Esophagus muscularis mucosa (tissue), 4 donors: ENCODE measurements around the gene CLIP4. TPM values are rescaled to one million over a fixed set of nuclear protein-coding genes. Genes with fewer than 3 reads are reported as not detected.

ENCODE experiments used
- DNase-seq: peaks from one replicate; pipeline ENCODE4 v3.0.0-alpha.2; 2017; ENCODE audit errors: extremely low spot score
- H3K27ac ChIP-seq, 4 donors: fragments of 200-600 bp; sonication (generic); replicated peaks in 1 of 4; 1 replicate in 3 of 4; 2 replicates in 1 of 4; pipeline ENCODE4 v1.5.1; 2016 to 2019; ENCODE audit warnings: mild to moderate bottlenecking in 1 of 4
- H3K27me3 ChIP-seq, 4 donors: fragments of 200-600 bp; sonication (generic); one replicate each; pipeline versions ENCODE4 v1.5.1 to v1.6.0; 2016 to 2019
- H3K36me3 ChIP-seq, 4 donors: fragments of 200-600 bp; sonication (generic); one replicate each; pipeline ENCODE4 v1.5.1; 2016 to 2019
- H3K4me1 ChIP-seq, 4 donors: fragments of 200-600 bp; sonication (generic); one replicate each; pipeline ENCODE4 v1.5.1; 2016 to 2019
- H3K4me3 ChIP-seq, 4 donors: fragments of 200-600 bp; sonication (generic); 1 replicate in 2 of 4; 2 replicates in 2 of 4; pipeline ENCODE4 v1.5.1; 2016 to 2019; ENCODE audit warnings: mild to moderate bottlenecking in 4 of 4, moderate library complexity in 1 of 4
- H3K9me3 ChIP-seq, 4 donors: fragments of 200-600 bp; sonication (generic); 1 replicate in 3 of 4; 2 replicates in 1 of 4; pipeline ENCODE4 v1.5.1; 2016 to 2019
- CTCF ChIP-seq, 3 experiments: fragments of 200-600 bp in 2 of 3; fragments of 450-650 bp in 1 of 3; sonication (generic) in 2 of 3; IDR thresholded peaks; one replicate each; pipeline ENCODE4 v1.5.1; 2017 to 2019; ENCODE audit warnings: antibody characterized with exemption in 3 of 3, mild to moderate bottlenecking in 2 of 3, moderate library complexity in 1 of 3
- EP300 ChIP-seq: sonication (generic); formaldehyde crosslinking; IDR thresholded peaks from one replicate; pipeline ENCODE4 v1.6.1; 2017; ENCODE audit warnings: antibody characterized with exemption
- POLR2A ChIP-seq: fragments of 450-650 bp; IDR thresholded peaks from one replicate; pipeline ENCODE4 v1.6.1; 2017; ENCODE audit warnings: antibody characterized with exemption, moderate library complexity, mild to moderate bottlenecking, low read depth
- POLR2AphosphoS5 ChIP-seq, 2 donors: sonication (generic); formaldehyde crosslinking; IDR thresholded peaks; one replicate each; pipeline ENCODE4 v1.6.1; 2017; ENCODE audit warnings: antibody characterized with exemption in 2 of 2
- WGBS: methylation state at CpG from one replicate; pipeline ENCODE4 v1.1.5; 2018; 5-methylcytosine and 5-hydroxymethylcytosine counted together
- intact Hi-C: fragments of 100-400 bp; cut with DNase I; formaldehyde crosslinking; loops from one replicate; pipeline ENCODE4 v1.15.1; 2023
- total RNA-seq, 4 donors: library from RNA; depleted of rRNA; stranded (reverse); fragments of >200 nt; gene quantifications; one replicate each; pipeline versions ENCODE4 v1.1.0 to v1.2.1, GENCODE V29; 2016

CLIP4 gene
- total RNA-seq, 4 donors from 2014 or later: 58.5 to 83.1 (median 66.8) TPM

- Histone ChIP-seq H3K9me3 (no peaks in the 10 kb centered on the region), H3K27ac (no peak overlapping the region), H3K4me3 (no peak overlapping the region), H3K36me3 (peaks cover 13 to 47% (median 27%) of the 10 kb centered on the region in 4 donors), H3K4me1 (no peaks in the 10 kb centered on the region), H3K27me3 (no peaks in the 10 kb centered on the region)
- TF ChIP-seq CTCF (IDR thresholded peaks at IDR 0.05): no peak
- TF ChIP-seq EP300: no peak
- no peak for TF ChIP-seq POLR2A
- no peak for TF ChIP-seq POLR2AphosphoS5 (IDR thresholded peaks at IDR 0.05)
- 61% methylated on average over 2 of the region's 2 CpGs for WGBS
- DNase-seq: no peak
- intact Hi-C loops: no loop called here
These were observed 59.7 kb downstream of the CLIP4 start for GRCh38 chr2:29174937-29175336.

GRCh38 chr2:29175338-29175737, 60.1 kb downstream of the CLIP4 start:
- over 99% methylated on average over 3 of the region's 3 CpGs for WGBS

GRCh38 chr2:29182334-29182733, 67.1 kb downstream of the CLIP4 start:
- Histone ChIP-seq H3K9me3 (no peaks in the 10 kb centered on the region), H3K4me3 (no peak overlapping the region), H3K27me3 (no peaks in the 10 kb centered on the region), H3K36me3 (peaks cover 8 to 25% (median 13%) of the 10 kb centered on the region in 4 donors), H3K27ac (no peak overlapping the region), H3K4me1 (no peaks in the 10 kb centered on the region)
- no peak for TF ChIP-seq EP300
- TF ChIP-seq POLR2A: no peak
- TF ChIP-seq POLR2AphosphoS5 (IDR thresholded peaks at IDR 0.05): no peak
- TF ChIP-seq CTCF (IDR thresholded peaks at IDR 0.05): no peak
- WGBS: 88% methylated on average over 1 of the region's 1 CpG
- intact Hi-C loops: no loop called here
- DNase-seq: no peak

More at GRCh38 chr2:29175338-29175737, 60.1 kb downstream of the CLIP4 start:
- H3K9me3 ChIP-seq: no peaks in the 10 kb centered on the region
- TF ChIP-seq CTCF (IDR thresholded peaks at IDR 0.05) (no peak), POLR2A (no peak)
- H3K4me1 ChIP-seq: no peaks in the 10 kb centered on the region
- no peak overlapping the region for H3K4me3 ChIP-seq
- no peak overlapping the region for H3K27ac ChIP-seq
- DNase-seq: no peak
- intact Hi-C loops: no loop called here
- H3K36me3 ChIP-seq: peaks cover 13 to 46% (median 27%) of the 10 kb centered on the region in 4 donors
- H3K27me3 ChIP-seq: no peaks in the 10 kb centered on the region

GRCh38 chr2:29182920-29183319, 67.7 kb downstream of the CLIP4 start:
- Histone ChIP-seq H3K4me3 (no peak overlapping the region), H3K9me3 (no peaks in the 10 kb centered on the region), H3K4me1 (no peaks in the 10 kb centered on the region), H3K36me3 (peaks cover 8 to 24% (median 16%) of the 10 kb centered on the region in 4 donors), H3K27ac (no peak overlapping the region), H3K27me3 (no peaks in the 10 kb centered on the region)
- no peak for DNase-seq
- intact Hi-C loops: no loop called here
- no peak for TF ChIP-seq POLR2AphosphoS5 (IDR thresholded peaks at IDR 0.05)
- TF ChIP-seq POLR2A: no peak
- TF ChIP-seq EP300: no peak
- no peak for TF ChIP-seq CTCF (IDR thresholded peaks at IDR 0.05)

GRCh38 chr2:29184531-29184930, 69.3 kb downstream of the CLIP4 start:
- intact Hi-C loops: no loop called here
- no peak for TF ChIP-seq CTCF (IDR thresholded peaks at IDR 0.05)
- no peak for TF ChIP-seq POLR2A
- no peak for TF ChIP-seq EP300
- no peak for TF ChIP-seq POLR2AphosphoS5 (IDR thresholded peaks at IDR 0.05)
- H3K4me1 ChIP-seq: no peaks in the 10 kb centered on the region
- no peak for DNase-seq
- no peaks in the 10 kb centered on the region for H3K9me3 ChIP-seq
- H3K27me3 ChIP-seq: no peaks in the 10 kb centered on the region
- H3K27ac ChIP-seq: no peak overlapping the region
- 94% methylated on average over 6 of the region's 6 CpGs for WGBS
- H3K4me3 ChIP-seq: no peak overlapping the region
- peaks cover 8 to 34% (median 20%) of the 10 kb centered on the region in 4 donors for H3K36me3 ChIP-seq
